Activated naive CD4-positive, alpha-beta T cell treated with anti-CD3 and anti-CD28 coated beads, Interleukin-2, amount 50 U/mL, for 72 hours (primary cell): Measurements from ENCODE around the gene AMOT. TPM values are rescaled to one million over a fixed set of nuclear protein-coding genes. Genes with fewer than 3 reads are reported as not detected.
A peak's percentile ranks its signal among the peaks of the same experiment; 100 is the strongest.
"Not testable (repeated sequence)": the region's sequence is repeated elsewhere in the genome, so short reads cannot be mapped to it uniquely, and the experiment has no call there.

Source experiments
- ATAC-seq, 2 donors: fragments of 150-1000 bp; cut with Tn5 transposase; 2 replicates each; pipeline ENCODE4 v1.10.0; 2021; ENCODE audit warnings: mild to moderate bottlenecking in 2 of 2, moderate library complexity in 2 of 2
- DNase-seq, 2 donors: peaks; one replicate each; pipeline ENCODE4 v3.0.0; 2021 to 2022; ENCODE audit warnings: low spot score in 2 of 2
- H3K27ac Mint-ChIP-seq, 2 donors: one replicate each; pipeline ENCODE4 v1.8.0; 2022; ENCODE audit warnings: mild to moderate bottlenecking in 2 of 2, mixed read lengths in 2 of 2
- H3K36me3 Mint-ChIP-seq, 2 donors: one replicate each; pipeline ENCODE4 v1.8.0; 2022; ENCODE audit warnings: mixed read lengths in 2 of 2
- H3K9me3 Mint-ChIP-seq, 2 donors: one replicate each; pipeline ENCODE4 v1.8.0; 2022; ENCODE audit warnings: mixed read lengths in 2 of 2
- total RNA-seq, 2 donors: library from RNA; stranded (reverse); gene quantifications; one replicate each; pipeline ENCODE4 v1.2.3, GENCODE V29; 2022

AMOT gene
- 1 to 10 TPM; 1.3 to 2.3 TPM for total RNA-seq

- Mint-ChIP-seq H3K27ac (peak within 1 kb of the TSS; percentile 22 to 60), H3K36me3 (no peaks in the 10 kb centered on the region), H3K9me3 (no peaks in the 10 kb centered on the region)
- DNase-seq = peak; percentile 19 to 61
- ATAC-seq = peak; percentile 75 to 80
These were observed at the start of gene AMOT for GRCh38 chrX:112840382-112841113. AMOT (minus strand) TSS chrX:112840831; CDS start chrX:112823126, 17,705 bp downstream.

- no peaks in the 10 kb centered on the region for H3K36me3 Mint-ChIP-seq
- H3K9me3 Mint-ChIP-seq = no peaks in the 10 kb centered on the region
- no peak for ATAC-seq
- DNase-seq = no peak
- H3K27ac Mint-ChIP-seq = no peak overlapping the region
These were observed 48.8 kb upstream of the AMOT start for GRCh38 chrX:112889400-112889799.

- H3K36me3 Mint-ChIP-seq = no peaks in the 10 kb centered on the region
- H3K27ac Mint-ChIP-seq = no peak overlapping the region
- ATAC-seq (no peak), DNase-seq (no peak)
- no peaks in the 10 kb centered on the region for H3K9me3 Mint-ChIP-seq
These were observed 48.3 kb upstream of the AMOT start for GRCh38 chrX:112888916-112889315.

DNA sequence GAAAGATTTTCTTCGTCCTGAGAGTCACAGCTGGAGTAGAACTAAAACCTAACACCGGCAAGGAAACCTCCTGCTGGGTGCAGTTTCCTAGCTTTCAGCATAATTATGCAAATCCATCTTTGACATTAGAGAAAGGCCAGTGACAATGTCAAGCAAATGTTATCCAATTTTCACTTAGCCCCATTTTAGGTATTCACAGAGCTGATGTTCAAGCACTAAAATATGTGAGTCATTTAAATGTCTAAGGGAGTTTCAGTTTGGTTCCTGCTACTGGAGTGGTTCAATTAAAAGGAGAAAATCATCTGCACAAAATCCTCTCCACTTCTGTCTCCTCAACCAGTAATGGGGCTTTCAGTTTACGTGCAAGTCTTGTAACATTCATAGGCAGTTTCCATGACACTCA lies 37.1 kb upstream of the AMOT start:
- H3K27ac Mint-ChIP-seq = no peak overlapping the region
- no peak for ATAC-seq
- no peaks in the 10 kb centered on the region for H3K36me3 Mint-ChIP-seq
- no peaks in the 10 kb centered on the region for H3K9me3 Mint-ChIP-seq
- DNase-seq = no peak

- DNase-seq (no peak), ATAC-seq (no peak)
- no peaks in the 10 kb centered on the region for H3K36me3 Mint-ChIP-seq
- no peak overlapping the region for H3K27ac Mint-ChIP-seq
- H3K9me3 Mint-ChIP-seq = no peaks in the 10 kb centered on the region
These were observed 34.0 kb upstream of the AMOT start for GRCh38 chrX:112874614-112875013.

- no peak for ATAC-seq
- DNase-seq = no peak
- Mint-ChIP-seq H3K9me3 (no peaks in the 10 kb centered on the region), H3K27ac (no peak overlapping the region), H3K36me3 (no peaks in the 10 kb centered on the region)
These were observed 33.5 kb upstream of the AMOT start for GRCh38 chrX:112874175-112874574.

DNA sequence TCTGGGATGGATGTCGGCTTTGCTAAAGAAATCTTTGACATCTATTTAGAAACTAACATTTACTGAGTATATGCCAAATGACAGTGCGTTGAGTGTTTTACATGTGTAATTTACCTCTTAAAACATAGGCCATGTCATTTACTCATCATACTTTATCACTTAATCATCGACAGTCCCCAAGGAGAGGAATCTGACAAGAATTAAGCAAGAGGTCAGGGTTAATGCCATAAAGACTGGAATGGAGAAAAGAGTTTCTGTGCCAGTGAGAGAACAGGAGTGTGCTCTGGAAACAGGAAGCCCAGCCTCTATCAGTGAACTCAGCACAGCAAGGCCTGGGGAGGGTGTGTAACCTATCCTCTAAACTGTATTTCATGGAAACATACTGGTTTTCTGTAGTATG lies 28.0 kb upstream of the AMOT start:
- no peak for DNase-seq
- no peak for ATAC-seq
- H3K36me3 Mint-ChIP-seq = no peaks in the 10 kb centered on the region
- no peaks in the 10 kb centered on the region for H3K9me3 Mint-ChIP-seq
- peak overlapping the region in 1 of 2 donors; percentile 29 for H3K27ac Mint-ChIP-seq

DNA sequence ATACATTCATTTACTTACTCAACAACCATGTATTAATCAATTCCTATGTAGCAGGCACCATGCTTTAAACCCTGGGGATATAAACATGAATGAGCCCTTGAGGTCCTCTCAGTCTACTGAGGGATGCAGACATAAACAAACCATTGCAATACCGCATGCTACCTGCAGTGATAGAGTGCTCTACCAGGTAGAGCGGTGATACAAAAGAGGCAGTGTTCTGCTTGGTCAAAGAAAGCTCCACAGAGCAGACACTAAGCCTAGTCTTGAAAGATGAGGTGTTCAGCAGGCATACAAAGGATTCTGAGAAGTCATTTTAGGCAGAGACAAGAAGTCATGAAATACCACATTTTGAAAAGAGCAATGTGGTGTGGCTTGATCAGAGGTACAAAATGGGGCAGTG lies 26.9 kb upstream of the AMOT start:
- no peaks in the 10 kb centered on the region for H3K36me3 Mint-ChIP-seq
- no peaks in the 10 kb centered on the region for H3K9me3 Mint-ChIP-seq
- no peak overlapping the region for H3K27ac Mint-ChIP-seq
- ATAC-seq = peak in 1 of 2 donors; percentile 72
- DNase-seq = no peak

DNA sequence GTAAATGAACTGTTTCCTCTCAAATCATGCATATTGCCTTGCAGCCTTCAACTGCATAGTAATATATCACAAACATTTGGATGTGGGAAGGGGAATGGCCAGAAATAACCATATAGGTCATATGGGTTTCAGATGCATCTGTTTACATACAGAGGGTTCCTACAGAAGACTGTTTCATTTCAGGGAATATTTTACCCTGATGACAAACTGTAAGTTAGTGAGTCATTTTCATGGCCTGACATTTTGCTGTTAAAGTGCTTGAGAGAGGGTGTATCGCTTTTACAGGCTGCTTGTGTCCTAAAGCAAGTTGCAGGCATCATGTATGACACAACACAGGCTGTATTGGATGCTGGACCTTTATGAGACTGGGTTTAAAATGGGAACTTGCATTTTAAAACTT lies 25.5 kb upstream of the AMOT start:
- Mint-ChIP-seq H3K27ac (no peak overlapping the region), H3K9me3 (no peaks in the 10 kb centered on the region), H3K36me3 (no peaks in the 10 kb centered on the region)
- DNase-seq = no peak
- ATAC-seq = peak in 1 of 2 donors; percentile 51

DNA sequence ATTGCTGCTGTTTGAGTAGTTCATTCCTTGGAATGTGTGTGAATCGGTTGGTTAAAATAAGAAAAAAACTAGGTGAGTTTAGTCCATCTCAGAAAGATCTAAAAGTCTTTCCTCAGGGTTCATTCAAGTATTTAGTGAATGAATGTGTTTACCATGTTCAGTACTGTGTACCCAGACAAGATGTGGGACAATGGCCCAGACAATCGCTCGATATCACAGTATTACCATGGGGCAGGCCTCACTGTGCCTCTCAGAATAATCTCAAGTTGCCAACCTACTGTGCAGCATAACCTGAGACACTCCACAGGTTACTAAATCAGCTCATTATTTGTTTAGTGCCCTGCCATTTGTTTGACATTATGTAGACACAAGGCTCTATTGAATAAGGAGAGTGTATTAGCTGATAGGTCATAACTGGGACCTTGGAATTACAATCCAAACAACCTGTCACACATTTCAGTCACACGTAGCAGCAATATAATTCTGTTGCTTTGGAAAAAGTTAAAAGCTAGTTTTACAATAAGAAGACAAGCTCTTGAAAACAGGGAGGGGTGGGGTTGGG lies 24.9 kb upstream of the AMOT start:
- ATAC-seq (no peak), DNase-seq (no peak)
- H3K9me3 Mint-ChIP-seq = no peaks in the 10 kb centered on the region
- no peak overlapping the region for H3K27ac Mint-ChIP-seq
- H3K36me3 Mint-ChIP-seq = no peaks in the 10 kb centered on the region

DNA sequence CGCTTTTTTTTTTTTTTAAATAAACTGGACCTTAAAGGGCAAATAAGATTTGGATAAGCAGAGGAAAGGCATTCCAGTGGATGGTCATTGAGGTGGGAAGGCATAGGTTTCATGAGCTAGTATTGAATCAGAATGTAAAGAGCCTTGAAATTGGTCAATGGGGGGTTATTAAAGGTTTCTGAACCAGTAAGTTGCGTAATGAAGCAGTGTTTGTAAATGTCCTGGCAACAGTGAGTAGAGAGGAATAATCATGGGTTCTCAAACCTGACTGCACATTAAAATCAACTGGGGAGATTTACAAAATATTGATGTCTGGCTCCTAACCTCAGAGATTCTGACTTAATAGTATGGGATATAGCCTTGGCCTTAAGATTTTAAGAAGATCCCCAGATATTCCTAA lies 23.2 kb upstream of the AMOT start:
- Mint-ChIP-seq H3K27ac (no peak overlapping the region), H3K36me3 (no peaks in the 10 kb centered on the region), H3K9me3 (no peaks in the 10 kb centered on the region)
- ATAC-seq (no peak), DNase-seq (no peak)

DNA sequence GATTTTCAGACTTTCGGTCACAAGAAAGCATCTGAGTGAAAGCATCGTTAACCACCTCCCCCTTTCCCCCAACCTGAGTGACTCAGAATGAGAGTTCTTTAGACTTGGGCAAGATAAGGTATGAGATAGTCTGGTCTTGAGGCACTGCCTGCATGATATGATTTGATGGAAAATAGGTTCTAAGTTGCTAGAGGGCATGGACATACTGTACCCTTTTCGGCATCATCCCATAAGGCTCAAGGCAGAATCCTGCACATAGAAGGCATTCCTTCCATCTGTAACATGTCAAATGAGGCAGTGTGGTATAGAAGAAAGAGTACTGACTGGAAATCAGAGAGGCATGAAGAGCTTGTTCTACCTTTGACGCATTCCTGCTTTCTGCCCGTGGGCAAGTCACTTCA lies 16.8 kb upstream of the AMOT start:
- Mint-ChIP-seq H3K36me3 (no peaks in the 10 kb centered on the region), H3K27ac (no peak overlapping the region), H3K9me3 (no peaks in the 10 kb centered on the region)
- ATAC-seq = no peak
- DNase-seq = no peak

- H3K27ac Mint-ChIP-seq, DNase-seq, H3K9me3 Mint-ChIP-seq, ATAC-seq, H3K36me3 Mint-ChIP-seq: not testable (repeated sequence)
These were observed 14.3 kb upstream of the AMOT start for GRCh38 chrX:112854901-112855300.

DNA sequence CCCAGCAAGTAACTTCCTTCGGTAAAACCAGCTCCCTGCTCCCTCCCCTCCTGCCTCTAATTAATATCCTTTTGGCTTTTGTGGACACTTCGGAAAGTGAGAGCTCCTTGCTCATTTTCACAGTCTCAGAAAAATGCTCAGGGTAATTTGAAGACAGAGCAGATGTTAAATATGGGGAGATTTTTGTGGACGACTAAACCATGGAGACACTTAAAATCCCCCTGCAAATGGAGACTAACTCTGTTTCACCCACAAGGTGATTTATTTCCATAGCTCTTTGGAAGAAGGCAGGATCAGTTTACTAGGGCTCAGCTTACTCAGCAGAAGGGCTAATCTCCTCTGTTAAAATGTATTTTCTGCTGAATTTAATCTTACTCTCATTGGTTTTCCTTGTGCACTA lies 12.2 kb upstream of the AMOT start:
- ATAC-seq (no peak), DNase-seq (no peak)
- no peaks in the 10 kb centered on the region for H3K9me3 Mint-ChIP-seq
- no peaks in the 10 kb centered on the region for H3K36me3 Mint-ChIP-seq
- H3K27ac Mint-ChIP-seq = no peak overlapping the region

GRCh38 chrX:112851806-112852205 lies 11.2 kb upstream of the AMOT start:
- ATAC-seq = peak in 1 of 2 donors; percentile 18
- DNase-seq = no peak

GRCh38 chrX:112851161-112851779 lies 10.6 kb upstream of the AMOT start:
- ATAC-seq (peak; percentile 18 to 91), DNase-seq (no peak)
- Mint-ChIP-seq H3K27ac (no peak overlapping the region), H3K36me3 (no peaks in the 10 kb centered on the region), H3K9me3 (no peaks in the 10 kb centered on the region)

More at GRCh38 chrX:112851806-112852205, 11.2 kb upstream of the AMOT start:
- H3K27ac Mint-ChIP-seq = no peak overlapping the region
- H3K9me3 Mint-ChIP-seq = no peaks in the 10 kb centered on the region
- H3K36me3 Mint-ChIP-seq = no peaks in the 10 kb centered on the region

GRCh38 chrX:112849016-112849415 lies 8.4 kb upstream of the AMOT start:
- Mint-ChIP-seq H3K9me3 (no peaks in the 10 kb centered on the region), H3K36me3 (no peaks in the 10 kb centered on the region), H3K27ac (no peak overlapping the region)
- ATAC-seq (no peak), DNase-seq (no peak)

DNA sequence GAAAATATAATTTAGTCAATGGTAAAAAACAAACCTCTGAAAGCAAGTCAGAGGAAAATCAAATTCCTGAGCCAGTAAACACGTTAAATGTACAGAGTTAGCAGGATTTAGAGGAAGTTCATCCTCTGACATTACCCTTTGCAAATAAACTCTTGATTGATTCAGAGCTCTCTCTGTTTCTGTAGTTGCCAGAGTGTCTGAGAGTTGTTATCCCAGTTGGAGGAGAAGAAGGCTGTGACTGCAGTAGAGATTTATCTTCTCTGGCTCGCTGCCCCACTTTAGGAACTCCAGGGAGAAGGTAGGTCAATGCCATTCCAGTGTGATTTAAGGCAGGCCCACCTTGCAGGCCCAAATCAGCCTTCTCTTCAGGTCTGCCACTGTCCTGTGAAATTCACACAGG lies 6.2 kb upstream of the AMOT start:
- ATAC-seq (no peak), DNase-seq (no peak)
- Mint-ChIP-seq H3K36me3 (no peaks in the 10 kb centered on the region), H3K27ac (no peak overlapping the region), H3K9me3 (no peaks in the 10 kb centered on the region)
